ENCODE measurements around the gene FKBP14.

GRCh38 chr7:30047124-30047523 is 20.6 kb upstream of the FKBP14 start:
- TF ChIP-seq CTCF (IDR thresholded peaks at IDR 0.05; ENCODE audit: insufficient read depth, low read length, poor library complexity, severe bottlenecking) (no peak), EZH2phosphoT487 (conservative IDR thresholded peaks at IDR 0.05; ENCODE audit: low read length) (no peak)

Data from SU-DHL-6 (cell line).